Neutrophil (primary cell): ENCODE results near the gene FEZF2.

Experiments
- H3K27ac ChIP-seq: fragments of 200-600 bp; sonication (generic); 2 replicates; pipeline ENCODE4 v1.5.1; 2016; ENCODE audit warnings: mild to moderate bottlenecking, moderate library complexity
- H3K27me3 ChIP-seq: fragments of 200-600 bp; sonication (generic); 2 replicates; pipeline ENCODE4 v1.6.0; 2016; ENCODE audit warnings: mild to moderate bottlenecking
- H3K36me3 ChIP-seq: fragments of 200-600 bp; sonication (generic); 2 replicates; pipeline ENCODE4 v1.5.1; 2017
- H3K4me1 ChIP-seq, 2 experiments: fragments of 200-600 bp in 1 of 2; sonication (generic) in 1 of 2; 1 replicate in 1 of 2; 2 replicates in 1 of 2; pipeline versions ENCODE4 v1.5.1 to v1.6.1; 2013 to 2016; ENCODE audit warnings: low read depth in 1 of 2, low read length in 1 of 2, mild to moderate bottlenecking in 1 of 2, moderate library complexity in 1 of 2; ENCODE audit not compliant: control insufficient read depth in 1 of 2, insufficient read depth in 1 of 2
- H3K4me3 ChIP-seq, 2 experiments: fragments of 200-600 bp in 1 of 2; sonication (generic) in 1 of 2; 1 replicate in 1 of 2; 2 replicates in 1 of 2; pipeline ENCODE4 v1.5.1; 2013 to 2016; ENCODE audit warnings: low read depth in 1 of 2, low read length in 1 of 2, mild to moderate bottlenecking in 1 of 2, moderate library complexity in 1 of 2
- H3K9me3 ChIP-seq: fragments of 200-600 bp; sonication (generic); 2 replicates; pipeline ENCODE4 v1.5.1; 2016
- TF ChIP-seq, protein P1 (sequence below): fragments of 200-600 bp; sonication (generic); IDR thresholded peaks from 2 replicates; pipeline ENCODE4 v1.5.1; 2016; ENCODE audit warnings: antibody characterized with exemption

The FEZF2 gene

DNA sequence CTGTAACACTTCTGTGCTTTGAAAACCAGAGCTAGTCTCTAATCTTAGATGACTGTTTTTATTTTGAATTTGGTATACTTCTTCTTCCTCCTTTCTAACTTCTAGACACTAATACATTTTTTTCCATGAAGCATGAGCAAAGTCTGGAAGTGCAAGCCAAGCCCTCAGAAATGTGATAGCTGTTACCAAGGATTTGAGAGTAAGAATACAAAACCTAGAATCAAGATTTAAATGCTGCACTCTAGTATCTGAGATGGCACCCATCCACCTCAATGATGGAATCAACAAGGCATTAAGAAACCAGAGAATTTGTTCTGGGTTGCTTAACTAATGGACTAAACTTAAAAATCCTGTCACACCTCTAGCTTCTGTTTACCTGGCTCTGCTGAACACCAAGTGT, 9.2 kb downstream of the FEZF2 start:
- peaks cover 58% of the 10 kb centered on the region for H3K27me3 ChIP-seq
- H3K27ac ChIP-seq, result no peak overlapping the region
- H3K9me3 ChIP-seq, result no peaks in the 10 kb centered on the region
- H3K36me3 ChIP-seq, result no peaks in the 10 kb centered on the region
- no peaks in the 10 kb centered on the region for H3K4me1 ChIP-seq
- TF ChIP-seq, protein P1, sequence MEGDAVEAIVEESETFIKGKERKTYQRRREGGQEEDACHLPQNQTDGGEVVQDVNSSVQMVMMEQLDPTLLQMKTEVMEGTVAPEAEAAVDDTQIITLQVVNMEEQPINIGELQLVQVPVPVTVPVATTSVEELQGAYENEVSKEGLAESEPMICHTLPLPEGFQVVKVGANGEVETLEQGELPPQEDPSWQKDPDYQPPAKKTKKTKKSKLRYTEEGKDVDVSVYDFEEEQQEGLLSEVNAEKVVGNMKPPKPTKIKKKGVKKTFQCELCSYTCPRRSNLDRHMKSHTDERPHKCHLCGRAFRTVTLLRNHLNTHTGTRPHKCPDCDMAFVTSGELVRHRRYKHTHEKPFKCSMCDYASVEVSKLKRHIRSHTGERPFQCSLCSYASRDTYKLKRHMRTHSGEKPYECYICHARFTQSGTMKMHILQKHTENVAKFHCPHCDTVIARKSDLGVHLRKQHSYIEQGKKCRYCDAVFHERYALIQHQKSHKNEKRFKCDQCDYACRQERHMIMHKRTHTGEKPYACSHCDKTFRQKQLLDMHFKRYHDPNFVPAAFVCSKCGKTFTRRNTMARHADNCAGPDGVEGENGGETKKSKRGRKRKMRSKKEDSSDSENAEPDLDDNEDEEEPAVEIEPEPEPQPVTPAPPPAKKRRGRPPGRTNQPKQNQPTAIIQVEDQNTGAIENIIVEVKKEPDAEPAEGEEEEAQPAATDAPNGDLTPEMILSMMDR, result no peak
- H3K4me3 ChIP-seq, result no peak overlapping the region

DNA sequence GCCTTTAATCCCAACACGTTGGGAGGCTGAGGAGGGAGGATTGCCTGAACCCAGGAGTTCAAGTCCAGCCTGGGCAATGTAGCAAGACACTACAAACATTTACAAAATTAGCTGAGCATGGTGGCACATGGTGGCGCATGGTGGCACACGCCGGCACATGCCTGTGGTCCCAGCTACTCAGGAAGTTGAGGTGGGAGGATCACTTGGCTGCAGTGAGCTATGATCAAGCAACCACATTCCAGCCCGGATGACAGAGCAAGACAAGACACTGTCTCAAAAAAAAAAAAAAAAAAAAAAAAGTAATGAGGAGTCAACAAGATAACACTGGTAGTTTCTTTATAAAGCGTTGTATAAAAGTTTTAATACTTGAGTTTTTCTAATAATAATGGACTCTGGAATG, 10.1 kb downstream of the FEZF2 start:
- Histone ChIP-seq H3K4me1 (no peaks in the 10 kb centered on the region), H3K4me3 (no peak overlapping the region), H3K27ac (no peak overlapping the region), H3K36me3 (no peaks in the 10 kb centered on the region), H3K9me3 (no peaks in the 10 kb centered on the region), H3K27me3 (peaks cover 49% of the 10 kb centered on the region)
- TF ChIP-seq, protein P1, result no peak

DNA sequence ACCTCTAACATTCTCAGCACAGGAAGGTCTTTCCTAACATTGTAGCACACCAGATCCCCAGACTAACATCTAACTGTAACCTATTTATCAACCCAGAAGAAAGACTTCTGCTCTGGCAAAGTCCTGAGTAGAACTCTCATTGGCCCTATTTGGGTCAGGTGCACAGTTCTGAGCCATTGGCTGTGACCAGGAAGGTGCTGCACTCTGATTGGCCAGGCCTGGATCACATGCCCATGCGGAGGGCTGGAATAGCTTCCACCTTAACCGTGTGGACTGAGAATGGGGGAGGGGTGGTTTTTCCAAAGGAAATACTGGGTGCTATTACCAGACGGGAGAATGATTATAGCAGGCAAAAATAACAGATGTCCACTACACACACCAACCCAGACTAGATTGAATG, 11.5 kb downstream of the FEZF2 start:
- no peak overlapping the region for H3K27ac ChIP-seq
- no peaks in the 10 kb centered on the region for H3K9me3 ChIP-seq
- TF ChIP-seq, protein P1, result no peak
- no peaks in the 10 kb centered on the region for H3K36me3 ChIP-seq
- H3K4me3 ChIP-seq, result no peak overlapping the region
- peaks cover 34% of the 10 kb centered on the region for H3K27me3 ChIP-seq
- H3K4me1 ChIP-seq, result no peaks in the 10 kb centered on the region

DNA sequence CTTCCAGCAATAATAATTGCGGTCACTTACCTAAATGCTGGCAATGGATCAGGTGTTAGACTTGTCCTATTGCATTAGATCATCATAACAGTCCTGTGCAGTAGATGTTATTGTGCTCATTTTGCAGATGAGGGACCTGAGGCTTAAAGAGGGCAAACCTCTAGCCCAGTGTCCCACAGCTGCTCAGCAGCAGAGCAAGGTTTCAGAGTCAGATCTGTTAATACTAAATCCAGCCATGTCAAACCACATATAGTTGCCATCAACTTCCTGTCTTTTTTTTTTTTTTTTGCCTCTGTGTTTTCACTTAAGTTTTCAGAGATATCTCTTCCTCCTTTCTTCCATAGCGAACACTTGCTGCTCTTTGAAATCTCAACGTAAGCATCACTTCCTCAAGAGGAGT, 12.1 kb downstream of the FEZF2 start:
- peaks cover 29% of the 10 kb centered on the region for H3K27me3 ChIP-seq
- no peaks in the 10 kb centered on the region for H3K4me1 ChIP-seq
- no peaks in the 10 kb centered on the region for H3K9me3 ChIP-seq

DNA sequence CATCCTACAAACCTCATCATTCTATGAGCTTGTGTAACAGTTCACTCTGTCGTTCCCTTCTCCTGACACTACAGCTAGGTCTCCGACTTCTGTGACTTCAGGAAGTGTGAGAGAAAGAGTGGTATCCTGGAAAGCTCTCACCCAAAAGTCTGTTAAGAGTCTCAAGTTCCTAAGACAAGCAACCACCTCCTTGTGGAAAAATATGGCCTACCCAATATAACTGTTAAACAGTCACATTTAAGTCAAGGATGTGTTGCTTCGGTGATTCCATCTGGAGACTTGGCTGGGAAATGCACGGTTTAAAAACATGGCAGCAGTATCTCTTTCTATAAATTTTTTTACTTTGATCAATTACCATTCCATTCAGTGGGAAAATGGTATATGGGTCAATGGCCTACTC, 13.8 kb downstream of the FEZF2 start:
- Histone ChIP-seq H3K9me3 (no peaks in the 10 kb centered on the region), H3K27ac (no peak overlapping the region), H3K27me3 (peaks cover 11% of the 10 kb centered on the region), H3K4me1 (no peaks in the 10 kb centered on the region), H3K4me3 (no peak overlapping the region), H3K36me3 (no peaks in the 10 kb centered on the region)
- TF ChIP-seq, protein P1, result no peak

More for the DNA sequence above, 12.1 kb downstream of the FEZF2 start:
- Histone ChIP-seq H3K36me3 (no peaks in the 10 kb centered on the region), H3K4me3 (no peak overlapping the region), H3K27ac (no peak overlapping the region)
- TF ChIP-seq, protein P1, result no peak

DNA sequence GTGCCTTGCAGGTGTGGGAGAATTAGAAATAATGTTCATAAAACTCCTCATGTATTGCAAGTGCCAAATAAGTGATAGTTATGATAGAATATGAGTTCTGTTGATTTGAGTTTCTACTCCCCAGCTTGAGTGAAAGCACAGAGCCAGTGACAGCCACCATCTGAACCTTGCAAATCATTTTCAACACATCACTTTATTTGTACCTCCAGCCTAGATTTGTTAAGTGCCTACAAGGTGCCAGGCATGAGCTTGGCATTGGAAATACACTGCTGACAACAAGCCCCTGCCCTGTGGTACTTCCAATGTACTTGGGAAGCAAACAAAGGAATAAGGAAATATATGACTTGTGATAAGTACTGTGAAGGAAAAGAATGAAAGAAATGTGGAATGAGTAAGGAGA, 17.0 kb downstream of the FEZF2 start:
- Histone ChIP-seq H3K9me3 (no peaks in the 10 kb centered on the region), H3K36me3 (no peaks in the 10 kb centered on the region), H3K27me3 (peaks cover 5% of the 10 kb centered on the region), H3K4me3 (no peak overlapping the region), H3K27ac (no peak overlapping the region), H3K4me1 (no peaks in the 10 kb centered on the region)
- TF ChIP-seq, protein P1, result no peak
